SU-DHL-6 (cell line): Measurements from ENCODE around the gene STK10.

ENCODE experiments used
- EZH2phosphoT487 ChIP-seq: fragments of 200-600 bp; sonication (generic), shearing (Covaris generic); conservative IDR thresholded peaks from 2 replicates; pipeline ENCODE4 v1.6.1; 2018; ENCODE audit warnings: mild to moderate bottlenecking, antibody characterized with exemption, low read length, moderate library complexity, mixed read lengths
- TF ChIP-seq, protein P1 (sequence below): fragments of 200-600 bp; sonication (generic); IDR thresholded peaks from one replicate; pipeline ENCODE4 v1.5.1; 2017; ENCODE audit warnings: antibody characterized with exemption, mild to moderate bottlenecking, low read length, moderate library complexity; ENCODE audit not compliant: insufficient read depth, poor library complexity, severe bottlenecking

DNA sequence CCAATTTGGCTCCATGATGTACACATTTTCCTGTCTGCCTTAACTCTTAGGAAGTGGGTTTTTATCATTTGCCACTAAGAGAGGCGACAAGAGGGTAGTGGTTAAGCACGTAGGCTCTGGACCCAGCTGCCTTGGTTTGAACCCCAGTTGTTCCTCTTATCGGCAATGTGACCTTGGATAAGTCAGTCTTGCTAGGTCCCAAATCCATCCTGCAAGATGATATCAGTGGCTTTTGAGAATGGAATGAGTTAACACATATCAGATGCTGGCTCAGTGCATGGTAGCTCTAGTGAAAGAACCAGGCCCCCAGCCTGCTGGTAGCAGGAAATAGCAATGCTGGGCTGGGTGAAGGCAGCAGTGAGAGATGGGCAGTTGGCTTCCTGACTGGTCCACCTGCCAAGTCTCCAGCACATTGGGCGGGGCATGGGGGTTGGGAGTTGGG lies 72.5 kb downstream of the STK10 start:
- no peak for TF ChIP-seq EZH2phosphoT487
- TF ChIP-seq, protein P1, sequence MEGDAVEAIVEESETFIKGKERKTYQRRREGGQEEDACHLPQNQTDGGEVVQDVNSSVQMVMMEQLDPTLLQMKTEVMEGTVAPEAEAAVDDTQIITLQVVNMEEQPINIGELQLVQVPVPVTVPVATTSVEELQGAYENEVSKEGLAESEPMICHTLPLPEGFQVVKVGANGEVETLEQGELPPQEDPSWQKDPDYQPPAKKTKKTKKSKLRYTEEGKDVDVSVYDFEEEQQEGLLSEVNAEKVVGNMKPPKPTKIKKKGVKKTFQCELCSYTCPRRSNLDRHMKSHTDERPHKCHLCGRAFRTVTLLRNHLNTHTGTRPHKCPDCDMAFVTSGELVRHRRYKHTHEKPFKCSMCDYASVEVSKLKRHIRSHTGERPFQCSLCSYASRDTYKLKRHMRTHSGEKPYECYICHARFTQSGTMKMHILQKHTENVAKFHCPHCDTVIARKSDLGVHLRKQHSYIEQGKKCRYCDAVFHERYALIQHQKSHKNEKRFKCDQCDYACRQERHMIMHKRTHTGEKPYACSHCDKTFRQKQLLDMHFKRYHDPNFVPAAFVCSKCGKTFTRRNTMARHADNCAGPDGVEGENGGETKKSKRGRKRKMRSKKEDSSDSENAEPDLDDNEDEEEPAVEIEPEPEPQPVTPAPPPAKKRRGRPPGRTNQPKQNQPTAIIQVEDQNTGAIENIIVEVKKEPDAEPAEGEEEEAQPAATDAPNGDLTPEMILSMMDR: no peak
